Measurements from ENCODE around the gene YIPF2. TPM values are rescaled to one million over a fixed set of nuclear protein-coding genes. Genes with fewer than 3 reads are reported as not detected.

YIPF2 gene
- total RNA-seq: 93.5 and 117 TPM in 2 replicates

DNA sequence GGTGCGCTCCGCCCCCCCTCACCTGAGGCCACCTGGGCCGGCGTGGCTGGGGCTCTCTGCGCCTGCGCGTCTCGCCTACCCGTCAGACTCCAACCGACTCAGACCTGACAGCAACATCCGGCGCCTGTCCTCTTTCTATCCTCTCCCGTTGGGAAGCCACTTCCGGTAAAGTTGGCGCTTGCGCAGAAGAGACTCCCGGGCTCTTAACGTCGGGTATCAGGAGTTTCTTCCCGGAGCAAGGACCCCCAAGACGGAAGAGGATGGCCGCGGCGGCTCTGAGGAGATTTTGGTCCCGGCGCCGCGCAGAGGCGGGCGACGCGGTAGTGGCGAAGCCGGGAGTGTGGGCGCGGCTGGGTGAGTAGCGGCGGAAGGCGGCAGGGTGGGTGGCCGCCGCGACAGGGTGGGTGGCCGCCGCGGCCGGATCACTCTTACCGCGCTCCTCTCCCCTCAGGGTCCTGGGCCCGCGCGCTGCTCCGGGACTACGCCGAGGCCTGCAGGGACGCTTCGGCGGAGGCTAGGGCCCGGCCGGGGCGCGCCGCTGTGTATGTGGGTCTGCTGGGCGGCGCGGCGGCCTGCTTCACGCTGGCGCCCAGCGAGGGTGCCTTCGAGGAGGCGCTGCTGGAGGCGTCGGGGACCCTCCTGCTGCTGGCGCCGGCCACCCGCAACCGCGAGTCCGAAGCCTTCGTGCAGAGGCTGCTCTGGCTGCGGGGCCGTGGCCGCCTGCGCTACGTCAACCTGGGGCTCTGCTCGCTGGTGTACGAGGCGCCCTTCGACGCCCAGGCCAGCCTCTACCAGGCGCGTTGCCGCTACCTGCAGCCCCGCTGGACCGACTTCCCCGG, at the start of gene YIPF2, which contains the start of gene TIMM29:
Gene YIPF2, minus strand, starts transcription at position 77 of the 839 bp plus-strand sequence. CDS start 229 bp downstream, outside the sequence.
Gene TIMM29, plus strand, starts transcription at position 249 of the 839 bp plus-strand sequence. Its CDS starts 12 bp downstream, at position 261.

DNA sequence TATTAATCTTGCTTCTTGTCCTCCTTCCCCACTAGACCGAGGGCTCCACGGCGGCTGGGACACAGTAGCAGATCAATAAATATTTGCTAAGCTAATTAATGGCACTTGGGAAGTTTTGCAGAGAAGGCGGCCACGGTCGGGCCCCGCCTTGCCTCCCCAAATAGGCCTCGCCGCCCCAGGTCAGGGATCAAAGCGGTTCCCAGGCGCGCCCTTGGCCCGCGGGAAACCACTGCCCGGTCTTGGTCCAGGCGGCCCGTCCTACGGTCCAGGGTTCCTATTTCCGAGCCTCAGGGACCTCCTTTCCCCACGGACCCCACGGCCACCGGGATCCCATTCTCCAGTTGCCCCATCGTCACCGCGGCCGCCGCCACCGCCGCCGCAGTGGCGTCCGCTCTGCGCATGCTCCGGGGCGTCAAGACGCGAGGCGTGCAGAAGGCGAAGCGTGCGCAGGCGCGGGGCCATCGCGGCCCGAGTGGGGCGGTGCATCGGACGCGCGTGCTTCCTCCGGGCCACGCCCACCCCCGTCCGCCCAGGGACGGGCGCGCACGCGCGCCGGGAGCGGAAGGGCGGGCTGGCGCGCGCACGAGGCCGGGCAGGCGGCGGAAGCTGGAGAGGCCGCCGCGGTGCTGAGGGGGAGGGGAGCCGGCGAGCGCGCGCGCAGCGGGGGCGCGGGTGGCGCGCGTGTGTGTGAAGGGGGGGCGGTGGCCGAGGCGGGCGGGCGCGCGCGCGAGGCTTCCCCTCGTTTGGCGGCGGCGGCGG, 32.1 kb upstream of the YIPF2 start, which contains the start of gene SMARCA4:
Gene SMARCA4, plus strand, starts transcription at position 717 of the 759 bp plus-strand sequence. CDS start 23,122 bp downstream, outside the sequence.

Other genes with a start within 250 kb of the YIPF2 start
- 27.8 and 28.1 TPM in 2 replicates for gene QTRT1, start 227.2 kb downstream of the YIPF2 start, total RNA-seq
- gene DNM2, start 210.6 kb downstream of the YIPF2 start, total RNA-seq: 91.0 and 94.2 TPM in 2 replicates
- gene TMED1, start 92.4 kb downstream of the YIPF2 start, total RNA-seq: 46.5 and 69.2 TPM in 2 replicates
- 0.58 and 1.7 TPM in 2 replicates for gene C19orf38, start 80.2 kb downstream of the YIPF2 start, total RNA-seq
- gene CARM1, start 57.1 kb downstream of the YIPF2 start, total RNA-seq: 38.7 and 49.8 TPM in 2 replicates
- gene TIMM29, start 172 bp upstream of the YIPF2 start, total RNA-seq: 38.3 and 44.0 TPM in 2 replicates
- gene SMARCA4, start 32.4 kb upstream of the YIPF2 start, total RNA-seq: 71.0 and 73.6 TPM in 2 replicates
- 191 and 366 TPM in 2 replicates for gene LDLR, start 160.8 kb upstream of the YIPF2 start, total RNA-seq
- 15.9 and 111 TPM in 2 replicates for gene SPC24, start 227.1 kb upstream of the YIPF2 start, total RNA-seq

Data from smooth muscle cell of trachea (primary cell).